DMS153 (cell line): ENCODE data around the gene SCUBE1.

Source experiments
- DNase-seq: peaks from one replicate; lab custom pipeline; 2025; lab: John Stamatoyannopoulos, UW

SCUBE1 gene

GRCh38 chr22:43173976-43174720 is 169.0 kb downstream of the SCUBE1 start:
- no peak for DNase-seq

- DNase-seq, result no peak
These were observed 169.6 kb downstream of the SCUBE1 start for GRCh38 chr22:43173566-43173965.

GRCh38 chr22:43172191-43172590 is 171.0 kb downstream of the SCUBE1 start:
- DNase-seq, result no peak

- DNase-seq, result no peak
These were observed 171.6 kb downstream of the SCUBE1 start for GRCh38 chr22:43171607-43172006.

- DNase-seq, result no peak
These were observed 172.1 kb downstream of the SCUBE1 start for GRCh38 chr22:43171019-43171491.

GRCh38 chr22:43170131-43170480 is 173.1 kb downstream of the SCUBE1 start:
- no peak for DNase-seq

GRCh38 chr22:43169310-43170130 is 173.7 kb downstream of the SCUBE1 start:
- DNase-seq, result no peak

GRCh38 chr22:43168471-43169309 is 174.5 kb downstream of the SCUBE1 start:
- no peak for DNase-seq

GRCh38 chr22:43167001-43167589 is 176.1 kb downstream of the SCUBE1 start:
- DNase-seq, result no peak

GRCh38 chr22:43166132-43166930 is 176.8 kb downstream of the SCUBE1 start:
- DNase-seq, result no peak

GRCh38 chr22:43164636-43165035 is 178.5 kb downstream of the SCUBE1 start:
- DNase-seq, result no peak

GRCh38 chr22:43163241-43163795 is 179.9 kb downstream of the SCUBE1 start:
- DNase-seq, result no peak

GRCh38 chr22:43162412-43163150 is 180.6 kb downstream of the SCUBE1 start:
- DNase-seq, result no peak

- no peak for DNase-seq
These were observed 182.6 kb downstream of the SCUBE1 start for GRCh38 chr22:43160497-43161126.

GRCh38 chr22:43159484-43160178 is 183.5 kb downstream of the SCUBE1 start:
- peak; percentile 31 for DNase-seq

GRCh38 chr22:43158778-43159483 is 184.2 kb downstream of the SCUBE1 start:
- DNase-seq, result no peak

GRCh38 chr22:43157874-43158546 is 185.2 kb downstream of the SCUBE1 start:
- DNase-seq, result no peak

GRCh38 chr22:43156413-43156812 is 186.8 kb downstream of the SCUBE1 start:
- DNase-seq, result no peak
